ENCODE measurements around the gene UBE2B.

GRCh38 chr5:134410822-134411221, 39.5 kb downstream of the UBE2B start:
- TF ChIP-seq NR1H2 (CRISPR knock-in tag; IDR thresholded peaks at IDR 0.05) (no peak), CTCF (IDR thresholded peaks at IDR 0.05) (no peak), E2F1 (CRISPR knock-in tag; IDR thresholded peaks at IDR 0.05) (no peak), ZNF232 (CRISPR knock-in tag; IDR thresholded peaks at IDR 0.05) (no peak), ATF2 (CRISPR knock-in tag; IDR thresholded peaks at IDR 0.05; ENCODE audit: borderline replicate concordance, low read depth) (no peak), CBFB (CRISPR knock-in tag; IDR thresholded peaks at IDR 0.05; ENCODE audit: low read depth) (no peak), ATF3 (CRISPR knock-in tag; conservative IDR thresholded peaks at IDR 0.05) (no peak), ESRRA (CRISPR knock-in tag; IDR thresholded peaks at IDR 0.05; ENCODE audit: borderline replicate concordance) (no peak), MAX (CRISPR knock-in tag; IDR thresholded peaks at IDR 0.05) (no peak), USF2 (CRISPR knock-in tag; IDR thresholded peaks at IDR 0.05) (no peak), NR2C2 (CRISPR knock-in tag; IDR thresholded peaks at IDR 0.05) (no peak)
